Measurements from ENCODE around the gene RAB27B.

GRCh38 chr18:54926593-54927325 is 98.5 kb downstream of the RAB27B start:
- TF ChIP-seq POLR2AphosphoS5 (IDR thresholded peaks at IDR 0.05; ENCODE audit: borderline replicate concordance, low read depth, low read length): no peak
- TF ChIP-seq FOXP2 (optimal IDR thresholded peaks at IDR 0.05; ENCODE audit: control extremely low read depth, extremely low read length, insufficient read depth): no peak
- no peak for TF ChIP-seq EZH2 (IDR thresholded peaks at IDR 0.05)
